ENCODE data around the gene ENTPD7. TPM values are rescaled to one million over a fixed set of nuclear protein-coding genes. Genes with fewer than 3 reads are reported as not detected.

ENTPD7 gene
- total RNA-seq, 1 donor from 2014 or later = 11.0 TPM

- Mint-ChIP-seq H3K4me3 (ENCODE audit: unreplicated experiment) (no peak overlapping the region), H3K9me3 (ENCODE audit: unreplicated experiment) (peaks cover 3% of the 10 kb centered on the region), H3K36me3 (ENCODE audit: unreplicated experiment) (peaks cover 7% of the 10 kb centered on the region), H3K27me3 (ENCODE audit: unreplicated experiment) (peaks cover 1% of the 10 kb centered on the region), H3K27ac (ENCODE audit: unreplicated experiment) (no peak overlapping the region), H3K4me1 (ENCODE audit: low read depth, unreplicated experiment) (no peaks in the 10 kb centered on the region)
- DNase-seq = no peak
- TF ChIP-seq CTCF (IDR thresholded peaks at IDR 0.05; ENCODE audit: partially characterized antibody, unreplicated experiment) = no peak
Observed at GRCh38 chr10:99647601-99648151, 11.6 kb upstream of the ENTPD7 start.

GRCh38 chr10:99648717-99649116 is 10.6 kb upstream of the ENTPD7 start:
- peaks cover 1% of the 10 kb centered on the region for H3K27me3 Mint-ChIP-seq (ENCODE audit: unreplicated experiment)
- no peak overlapping the region for H3K4me3 Mint-ChIP-seq (ENCODE audit: unreplicated experiment)
- no peak overlapping the region for H3K27ac Mint-ChIP-seq (ENCODE audit: unreplicated experiment)
- DNase-seq = no peak
- peaks cover 2% of the 10 kb centered on the region for H3K9me3 Mint-ChIP-seq (ENCODE audit: unreplicated experiment)
- H3K4me1 Mint-ChIP-seq (ENCODE audit: low read depth, unreplicated experiment) = no peaks in the 10 kb centered on the region
- no peak for TF ChIP-seq CTCF (IDR thresholded peaks at IDR 0.05; ENCODE audit: partially characterized antibody, unreplicated experiment)
- H3K36me3 Mint-ChIP-seq (ENCODE audit: unreplicated experiment) = peaks cover 7% of the 10 kb centered on the region

- no peak for TF ChIP-seq CTCF (IDR thresholded peaks at IDR 0.05; ENCODE audit: partially characterized antibody, unreplicated experiment)
- Mint-ChIP-seq H3K9me3 (ENCODE audit: unreplicated experiment) (peaks cover 2% of the 10 kb centered on the region), H3K27me3 (ENCODE audit: unreplicated experiment) (peaks cover 2% of the 10 kb centered on the region), H3K36me3 (ENCODE audit: unreplicated experiment) (no peaks in the 10 kb centered on the region), H3K27ac (ENCODE audit: unreplicated experiment) (no peak overlapping the region), H3K4me1 (ENCODE audit: low read depth, unreplicated experiment) (no peaks in the 10 kb centered on the region), H3K4me3 (ENCODE audit: unreplicated experiment) (no peak overlapping the region)
- no peak for DNase-seq
Observed at GRCh38 chr10:99652800-99653390, 6.4 kb upstream of the ENTPD7 start.

GRCh38 chr10:99654390-99655175 is 4.7 kb upstream of the ENTPD7 start:
- H3K4me3 Mint-ChIP-seq (ENCODE audit: unreplicated experiment) = no peak overlapping the region
- peaks cover 2% of the 10 kb centered on the region for H3K9me3 Mint-ChIP-seq (ENCODE audit: unreplicated experiment)
- TF ChIP-seq CTCF (IDR thresholded peaks at IDR 0.05; ENCODE audit: partially characterized antibody, unreplicated experiment) = no peak
- H3K27ac Mint-ChIP-seq (ENCODE audit: unreplicated experiment) = no peak overlapping the region
- no peaks in the 10 kb centered on the region for H3K36me3 Mint-ChIP-seq (ENCODE audit: unreplicated experiment)
- peaks cover 4% of the 10 kb centered on the region for H3K27me3 Mint-ChIP-seq (ENCODE audit: unreplicated experiment)
- DNase-seq = no peak
- H3K4me1 Mint-ChIP-seq (ENCODE audit: low read depth, unreplicated experiment) = no peaks in the 10 kb centered on the region
